H1 (cell line): Measurements from ENCODE around the gene NPSR1.

ENCODE experiments used
- ATF2 ChIP-seq: IDR thresholded peaks from 2 replicates; pipeline ENCODE4 v1.6.1; 2012; ENCODE audit warnings: low read length, inconsistent platforms
- ATF3 ChIP-seq: IDR thresholded peaks from 2 replicates; pipeline ENCODE4 v1.6.1; 2011; ENCODE audit warnings: low read depth, mild to moderate bottlenecking, low read length; ENCODE audit not compliant: insufficient read depth
- BACH1 ChIP-seq: IDR thresholded peaks from 2 replicates; pipeline ENCODE4 v1.6.1; 2012; ENCODE audit warnings: low read length, improper control_type of control experiment
- CTCF ChIP-seq, 3 experiments: IDR thresholded peaks; 1 replicate in 2 of 3; 2 replicates in 1 of 3; pipeline versions ENCODE4 v1.5.1 to v1.6.1; 2011; ENCODE audit warnings: low read length in 3 of 3, mild to moderate bottlenecking in 3 of 3, inconsistent platforms in 2 of 3, low read depth in 1 of 3, moderate library complexity in 1 of 3; ENCODE audit not compliant: insufficient read depth in 1 of 3; ENCODE audit errors: control extremely low read depth in 1 of 3
- EGR1 ChIP-seq: IDR thresholded peaks from 2 replicates; pipeline ENCODE4 v1.6.1; 2011; ENCODE audit warnings: low read depth, low read length, borderline replicate concordance
- EP300 ChIP-seq, 2 experiments: IDR thresholded peaks; 1 replicate in 1 of 2; 2 replicates in 1 of 2; pipeline ENCODE4 v1.6.1; 2011 to 2012; ENCODE audit warnings: low read depth in 2 of 2, low read length in 2 of 2, mild to moderate bottlenecking in 2 of 2, borderline replicate concordance in 1 of 2, inconsistent platforms in 1 of 2, moderate library complexity in 1 of 2
- EZH2 ChIP-seq: fragments of 200-600 bp; sonication (generic); IDR thresholded peaks from 2 replicates; pipeline ENCODE4 v1.7.1; 2012; ENCODE audit warnings: low read depth, mild to moderate bottlenecking, moderate library complexity, low read length, inconsistent platforms; ENCODE audit not compliant: severe bottlenecking
- GTF2F1 ChIP-seq: IDR thresholded peaks from 2 replicates; pipeline ENCODE4 v1.6.1; 2012; ENCODE audit warnings: low read depth, low read length, improper control_type of control experiment, borderline replicate concordance
- MAFK ChIP-seq: IDR thresholded peaks from 2 replicates; pipeline ENCODE4 v1.6.1; 2012; ENCODE audit warnings: low read depth, mild to moderate bottlenecking, improper control_type of control experiment, low read length
- MAX ChIP-seq: IDR thresholded peaks from 2 replicates; pipeline ENCODE4 v1.6.1; 2012; ENCODE audit warnings: inconsistent platforms
- NANOG ChIP-seq: IDR thresholded peaks from 2 replicates; pipeline ENCODE4 v1.6.1; 2011; ENCODE audit warnings: low read length, low read depth, mild to moderate bottlenecking, inconsistent platforms; ENCODE audit not compliant: insufficient read depth, poor library complexity, severe bottlenecking
- POLR2A ChIP-seq, 2 experiments: IDR thresholded peaks; 1 replicate in 1 of 2; 2 replicates in 1 of 2; pipeline ENCODE4 v1.6.1; 2011; ENCODE audit warnings: low read depth in 2 of 2, low read length in 2 of 2, mild to moderate bottlenecking in 2 of 2; ENCODE audit errors: control extremely low read depth in 1 of 2
- RBBP5 ChIP-seq: IDR thresholded peaks from 2 replicates; pipeline ENCODE4 v1.7.1; 2012; ENCODE audit warnings: low read depth, mild to moderate bottlenecking, inconsistent platforms, low read length, moderate library complexity, borderline replicate concordance
- TAF7 ChIP-seq: optimal IDR thresholded peaks from 2 replicates; pipeline ENCODE3; 2011; ENCODE audit warnings: low read depth, mild to moderate bottlenecking, inconsistent platforms, low read length, moderate library complexity, borderline replicate concordance

GRCh38 chr7:34889951-34890350, 231.9 kb downstream of the NPSR1 start:
- TF ChIP-seq CTCF (IDR thresholded peaks at IDR 0.05; ENCODE audit: control extremely low read depth in 1 of 3, insufficient read depth in 1 of 3, low read depth in 1 of 3, low read length in 3 of 3) (no peak), EZH2 (no peak), MAFK (no peak), TAF7 (no peak), RBBP5 (no peak), POLR2A (IDR thresholded peaks at IDR 0.05; ENCODE audit: control extremely low read depth in 1 of 2, low read depth in 2 of 2, low read length in 2 of 2) (no peak), ATF2 (no peak), GTF2F1 (no peak), EGR1 (no peak), ATF3 (no peak), EP300 (IDR thresholded peaks at IDR 0.05; ENCODE audit: borderline replicate concordance in 1 of 2, low read depth in 2 of 2, low read length in 2 of 2) (no peak), BACH1 (no peak), NANOG (no peak), MAX (no peak)
